Measurements from ENCODE around the gene LCN6.
"Not testable (repeated sequence)": the region's sequence is repeated elsewhere in the genome, so short reads cannot be mapped to it uniquely, and the experiment has no call there.

Gene LCN6, protein sequence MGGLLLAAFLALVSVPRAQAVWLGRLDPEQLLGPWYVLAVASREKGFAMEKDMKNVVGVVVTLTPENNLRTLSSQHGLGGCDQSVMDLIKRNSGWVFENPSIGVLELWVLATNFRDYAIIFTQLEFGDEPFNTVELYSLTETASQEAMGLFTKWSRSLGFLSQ

DNA sequence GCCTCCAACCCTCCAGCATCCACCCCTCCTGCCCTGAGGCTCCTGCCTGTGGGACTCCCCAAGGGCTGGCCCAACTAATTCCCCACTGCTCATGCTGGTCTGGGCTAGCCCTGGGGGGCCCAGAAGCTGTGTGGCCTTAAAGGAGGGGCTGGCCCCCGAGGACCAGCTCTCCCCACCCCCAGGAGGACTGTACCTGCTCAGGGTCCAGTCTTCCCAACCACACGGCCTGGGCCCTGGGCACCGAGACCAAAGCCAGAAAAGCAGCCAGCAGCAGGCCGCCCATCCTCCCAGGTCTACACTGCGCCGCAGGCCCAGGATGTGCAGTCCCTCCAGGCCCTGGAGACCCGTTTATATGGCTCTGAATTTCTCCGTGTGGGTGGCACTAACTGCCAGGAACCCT is at the start of gene LCN6:
TSS of gene LCN6 (minus strand) at position 325 of the 400 bp plus-strand sequence. CDS start at position 283, 42 bp downstream.
- in situ Hi-C loops (cut with HindIII; ENCODE audit: low pct_ligation_motif_present, low pct_unique_long_range_greater_than_20kb, low sequenced_read_pairs) = no loop called here
- DNase-seq = no peak

DNA sequence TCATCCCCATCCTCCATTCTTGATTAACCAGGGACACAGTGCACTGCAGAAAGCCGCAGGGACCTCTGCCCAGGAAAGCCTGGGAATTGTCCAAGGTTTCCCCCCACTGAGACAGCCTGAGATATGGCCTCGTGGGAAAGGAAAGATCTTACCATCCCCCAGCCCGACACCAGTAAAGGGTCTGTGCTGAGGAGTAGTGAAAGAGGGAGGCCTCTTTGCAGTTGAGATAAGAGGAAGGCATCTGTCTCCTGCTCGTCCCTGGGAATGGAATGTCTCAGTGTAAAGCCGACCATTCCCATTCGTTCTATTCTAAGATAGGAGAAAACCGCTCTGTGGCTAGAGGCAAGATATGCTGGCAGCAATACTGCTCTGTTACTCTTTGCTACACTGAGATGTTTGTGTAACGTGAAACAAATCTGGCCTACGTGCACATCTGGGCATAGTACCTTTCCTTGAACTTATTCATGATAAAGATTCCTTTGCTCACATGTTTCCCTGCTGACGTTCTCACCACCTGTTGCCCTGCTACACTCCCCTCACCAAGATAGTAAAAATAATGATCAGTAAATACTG is 48.5 kb upstream of the LCN6 start:
- DNase-seq; in situ Hi-C loops (cut with HindIII; ENCODE audit: low pct_ligation_motif_present, low pct_unique_long_range_greater_than_20kb, low sequenced_read_pairs): not testable (repeated sequence)

DNA sequence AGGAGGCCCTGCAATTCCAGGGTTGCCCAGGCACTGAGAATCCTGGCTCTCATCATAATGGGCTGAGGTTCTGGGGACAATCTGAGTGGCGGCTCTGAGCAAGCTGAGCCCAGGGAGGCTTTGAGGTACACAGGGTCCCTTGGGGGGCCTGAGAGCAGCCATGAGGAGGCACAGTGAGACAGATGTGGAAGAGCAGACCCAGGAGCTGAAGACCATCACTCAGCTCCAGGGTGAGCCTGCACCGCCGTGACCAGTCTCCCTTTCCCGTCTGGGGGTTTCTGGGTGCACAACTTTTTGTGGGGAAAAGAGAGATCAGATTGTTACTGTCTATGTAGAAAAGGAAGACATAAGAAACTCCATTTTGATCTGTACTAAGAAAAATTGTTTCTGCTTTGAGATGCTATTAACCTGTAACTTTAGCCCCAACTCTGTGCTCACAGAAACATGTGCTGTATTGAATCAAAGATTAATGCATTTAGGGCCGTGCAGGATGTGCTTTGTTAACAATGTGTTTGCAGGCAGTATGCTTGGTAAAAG is 48.0 kb upstream of the LCN6 start, which contains the start of gene CCDC183:
TSS of gene CCDC183 (plus strand) at position 101 of the 537 bp plus-strand sequence. CDS start at position 161, 60 bp downstream.
- no peak for DNase-seq
- in situ Hi-C loops (cut with HindIII; ENCODE audit: low pct_ligation_motif_present, low pct_unique_long_range_greater_than_20kb, low sequenced_read_pairs) = no loop called here

DNA sequence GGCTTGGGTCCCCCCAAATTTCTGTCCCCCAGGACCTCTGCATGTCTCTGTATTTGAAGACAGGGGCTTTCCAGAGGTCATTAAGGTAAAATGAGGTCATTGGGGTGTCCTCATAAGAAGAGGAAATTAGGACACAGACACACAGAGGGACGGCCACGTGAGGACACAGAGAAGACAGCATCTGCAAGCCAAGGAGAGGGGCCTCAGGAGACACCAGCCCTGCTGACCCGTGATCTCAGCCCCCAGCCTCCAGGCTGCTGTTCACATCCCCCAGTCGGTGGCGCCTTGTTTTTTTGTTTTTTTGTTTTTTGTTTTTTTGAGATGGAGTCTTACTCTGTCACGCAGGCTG is 46.6 kb upstream of the LCN6 start:
- in situ Hi-C loops (cut with HindIII; ENCODE audit: low pct_ligation_motif_present, low pct_unique_long_range_greater_than_20kb, low sequenced_read_pairs) = no loop called here
- no peak for DNase-seq

DNA sequence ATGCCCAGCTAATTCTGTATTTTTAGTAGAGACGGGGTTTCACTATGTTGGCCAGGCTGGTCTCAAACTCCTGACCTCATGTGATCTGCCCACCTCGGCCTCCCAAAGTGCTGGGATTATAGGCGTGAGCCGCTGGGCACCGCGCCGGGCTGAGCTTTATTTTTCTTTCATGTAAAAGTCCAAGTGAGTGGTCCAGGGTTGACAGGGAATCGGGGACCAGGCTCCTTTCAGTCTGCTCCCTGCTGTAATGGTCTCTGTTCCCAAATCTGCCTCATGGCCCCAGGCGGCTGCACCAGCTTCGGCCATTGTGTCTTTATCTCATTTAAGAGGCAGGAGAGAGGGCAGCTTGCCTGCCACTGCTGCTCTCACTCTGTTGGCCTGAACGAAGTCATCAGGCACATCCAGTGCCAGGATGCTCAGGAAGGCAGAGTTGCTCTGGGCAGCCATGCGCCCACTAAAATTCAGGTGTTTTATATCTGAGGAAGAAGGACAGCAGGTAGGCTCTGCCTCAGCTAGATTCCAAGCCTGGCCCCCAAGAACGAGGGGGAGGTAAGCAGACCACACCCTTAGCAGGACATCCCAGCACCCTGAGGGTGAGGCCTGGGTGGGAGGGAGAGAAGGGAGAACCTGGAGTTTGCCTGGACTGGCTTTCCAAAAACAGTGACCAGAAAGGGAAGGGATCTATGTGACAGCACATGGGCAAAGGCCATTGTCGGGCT is 46.1 kb upstream of the LCN6 start:
- in situ Hi-C loops (cut with HindIII; ENCODE audit: low pct_ligation_motif_present, low pct_unique_long_range_greater_than_20kb, low sequenced_read_pairs) = no loop called here
- DNase-seq = no peak

DNA sequence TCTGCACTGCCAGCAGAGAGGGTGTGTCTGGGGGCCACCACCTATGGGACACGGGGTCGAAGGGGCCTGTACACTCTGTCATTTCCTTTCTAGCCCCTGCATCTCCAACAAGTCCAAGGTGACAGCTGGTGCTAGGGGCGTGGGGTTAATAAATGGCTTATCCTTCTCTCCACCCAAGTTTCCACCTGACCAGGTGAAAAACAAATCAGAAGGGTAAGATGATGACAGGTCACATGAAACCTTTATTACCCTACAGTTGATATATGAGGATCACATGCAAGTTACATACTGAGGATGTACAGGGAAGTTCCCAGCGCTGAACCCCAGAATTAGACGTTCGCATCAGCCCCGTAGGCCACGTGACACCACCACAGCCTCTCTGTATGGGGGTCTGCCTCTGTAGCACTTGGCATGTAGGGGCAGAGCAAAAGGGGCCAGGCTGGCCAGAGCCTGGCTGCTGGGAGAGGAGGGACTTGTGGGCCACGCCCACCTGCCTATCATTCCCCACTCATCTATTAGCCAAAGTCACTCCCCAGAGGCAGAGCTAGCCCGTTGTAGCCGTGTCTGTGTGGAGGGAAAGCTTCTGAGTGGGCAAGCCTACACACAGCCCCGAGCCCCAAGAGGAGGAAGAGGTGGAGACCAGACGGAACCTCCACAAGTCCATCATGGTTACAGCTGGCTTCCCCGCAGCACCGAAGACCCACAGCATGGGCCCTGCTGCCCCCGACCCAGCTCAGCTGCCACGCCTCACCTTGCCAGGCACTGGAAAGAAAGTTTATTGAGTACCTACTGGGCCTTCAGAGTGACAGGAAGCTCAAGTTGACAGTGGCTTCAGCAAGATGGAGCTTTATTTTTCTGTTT is 45.0 kb upstream of the LCN6 start:
- DNase-seq = no peak
- in situ Hi-C loops (cut with HindIII; ENCODE audit: low pct_ligation_motif_present, low pct_unique_long_range_greater_than_20kb, low sequenced_read_pairs) = no loop called here

DNA sequence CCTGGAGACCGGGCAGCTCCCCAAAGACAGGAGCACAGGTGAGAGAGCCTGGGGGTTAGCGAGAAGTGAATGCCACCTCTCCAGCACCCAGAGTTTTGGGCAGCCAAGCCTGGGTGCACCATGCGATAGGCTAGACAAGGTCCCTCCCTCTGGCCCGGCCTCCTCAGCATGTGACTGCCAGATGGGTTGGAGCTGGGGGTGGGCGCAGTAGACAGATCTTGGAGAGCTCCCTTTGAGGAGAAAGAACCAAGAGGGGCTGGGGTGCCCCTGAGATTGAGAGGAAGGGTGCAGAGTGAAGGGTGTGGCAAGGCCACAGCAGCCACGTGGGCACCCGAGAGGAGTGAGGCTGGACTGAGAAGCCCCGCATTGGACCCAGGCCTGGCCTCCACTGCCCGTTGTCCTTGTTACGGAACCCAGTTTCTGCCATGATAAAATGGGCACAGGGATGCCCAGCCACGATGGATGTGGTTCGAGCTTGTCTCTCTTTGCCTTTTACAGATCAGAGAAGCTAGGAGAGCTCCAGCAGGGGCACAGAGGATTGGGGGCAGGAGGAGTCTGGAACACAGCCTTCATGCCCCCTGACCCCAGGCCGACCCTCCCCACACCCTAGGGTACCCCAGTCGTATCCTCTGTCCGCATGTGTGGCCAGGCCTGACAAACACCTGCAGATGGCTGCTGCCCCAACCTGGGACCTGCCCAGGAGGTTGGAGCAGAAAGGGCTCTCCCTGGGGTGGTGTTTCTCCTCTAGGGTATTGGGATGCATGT is 44.2 kb upstream of the LCN6 start:
- DNase-seq = no peak
- in situ Hi-C loops (cut with HindIII; ENCODE audit: low pct_ligation_motif_present, low pct_unique_long_range_greater_than_20kb, low sequenced_read_pairs) = no loop called here

DNA sequence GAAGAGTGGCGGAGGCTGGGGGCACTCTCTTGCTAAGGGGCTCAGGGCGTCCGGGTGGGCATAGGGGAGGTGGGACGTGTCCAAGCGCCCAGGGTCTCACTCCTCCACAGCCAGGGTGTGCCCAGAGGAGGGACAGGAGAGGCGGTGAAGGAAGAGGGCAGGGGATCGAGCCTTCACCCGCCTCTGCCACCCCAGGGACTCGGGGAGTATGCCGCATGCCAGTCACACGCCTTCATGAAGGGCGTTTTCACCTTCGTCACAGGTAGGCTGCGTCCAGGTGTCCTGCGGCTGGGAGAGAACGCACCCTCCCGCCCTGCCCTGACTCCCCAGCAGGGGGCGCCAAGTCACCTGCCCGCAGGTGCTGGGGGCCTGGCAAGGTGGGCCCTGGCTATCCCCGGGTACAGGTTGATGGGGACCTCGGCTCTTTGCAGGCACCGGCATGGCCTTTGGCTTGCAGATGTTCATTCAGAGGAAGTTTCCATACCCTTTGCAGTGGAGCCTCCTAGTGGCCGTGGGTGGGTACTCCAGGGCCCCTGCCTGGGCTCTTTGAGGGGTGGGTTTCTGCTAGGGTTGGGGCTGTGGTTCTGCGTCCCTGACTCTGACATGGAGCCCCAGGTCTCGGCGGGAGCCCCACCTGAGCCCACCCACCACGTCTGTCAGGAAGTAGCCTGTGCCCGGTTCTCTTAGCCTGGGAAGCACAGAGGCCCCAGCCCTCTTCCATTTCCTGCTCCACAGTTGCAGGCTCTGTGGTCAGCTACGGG is 43.4 kb upstream of the LCN6 start:
- in situ Hi-C loops (cut with HindIII; ENCODE audit: low pct_ligation_motif_present, low pct_unique_long_range_greater_than_20kb, low sequenced_read_pairs) = no loop called here
- peak; percentile 36 for DNase-seq

DNA sequence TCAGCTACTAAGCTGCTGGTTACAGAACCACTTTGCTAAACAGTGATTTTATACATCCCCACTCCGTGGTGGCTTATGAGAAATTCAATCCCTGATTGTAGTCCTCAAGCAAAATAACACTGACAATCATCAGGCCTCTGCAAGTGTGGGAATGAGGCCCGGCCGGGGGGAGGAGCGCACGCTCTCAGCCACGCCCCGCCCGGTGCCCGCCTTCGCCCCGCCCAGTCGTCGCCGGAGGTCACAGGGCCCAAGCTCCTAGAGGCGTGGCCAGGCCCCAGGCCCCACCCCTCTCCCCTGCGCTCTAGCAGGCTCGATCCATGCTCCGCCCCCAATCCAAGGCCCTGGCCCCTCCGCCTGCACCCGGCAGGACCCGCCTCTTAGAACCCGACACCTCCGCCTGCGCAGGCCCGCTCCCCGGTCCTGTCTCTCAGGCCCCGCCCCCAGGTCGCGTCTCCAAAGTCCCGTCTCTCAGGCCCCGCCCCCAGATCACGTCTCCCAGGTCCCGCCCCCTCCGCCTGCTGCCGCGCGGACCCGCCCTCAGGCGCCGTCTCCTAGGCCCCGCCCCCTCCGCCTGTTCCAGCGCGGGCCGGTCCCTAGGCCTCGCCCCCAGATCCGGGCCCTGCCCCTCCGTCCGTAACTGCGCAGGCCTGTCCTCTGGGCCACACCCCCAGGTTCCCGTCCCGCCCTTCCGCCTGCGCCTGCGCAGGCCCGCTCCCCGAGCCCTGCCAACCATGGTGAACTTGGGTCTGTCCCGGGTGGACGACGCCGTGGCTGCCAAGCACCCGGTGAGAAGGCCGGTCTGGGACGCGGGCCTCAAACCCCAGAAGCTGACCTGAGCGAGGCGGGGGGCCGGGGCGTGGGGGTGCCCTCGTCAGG is 42.6 kb upstream of the LCN6 start, which contains the start of gene TMEM141:
TSS of gene TMEM141 (plus strand) at position 705 of the 876 bp plus-strand sequence. CDS start at position 732, 27 bp downstream.
- in situ Hi-C loops (cut with HindIII; ENCODE audit: low pct_ligation_motif_present, low pct_unique_long_range_greater_than_20kb, low sequenced_read_pairs) = no loop called here
- DNase-seq = peak; percentile 97

DNA sequence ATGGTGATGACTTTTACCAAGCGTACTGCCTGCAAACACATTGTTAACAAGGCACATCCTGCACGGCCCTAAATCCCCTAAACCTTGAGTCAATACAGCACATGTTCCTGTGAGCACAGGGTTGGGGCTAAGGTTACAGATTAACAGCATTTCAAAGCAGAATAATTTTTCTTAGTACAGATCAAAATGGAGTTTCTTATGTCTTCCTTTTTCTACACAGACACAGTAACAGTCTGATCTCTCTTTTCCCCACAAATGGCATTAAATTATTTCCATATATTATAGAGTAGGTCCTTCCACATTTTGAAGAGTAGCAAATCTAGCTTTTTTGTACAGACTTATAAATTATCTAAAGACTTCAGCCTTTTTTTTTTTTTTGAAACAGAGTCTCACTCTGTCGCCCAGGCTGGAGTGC is 41.2 kb upstream of the LCN6 start:
- in situ Hi-C loops (cut with HindIII; ENCODE audit: low pct_ligation_motif_present, low pct_unique_long_range_greater_than_20kb, low sequenced_read_pairs) = no loop called here

DNA sequence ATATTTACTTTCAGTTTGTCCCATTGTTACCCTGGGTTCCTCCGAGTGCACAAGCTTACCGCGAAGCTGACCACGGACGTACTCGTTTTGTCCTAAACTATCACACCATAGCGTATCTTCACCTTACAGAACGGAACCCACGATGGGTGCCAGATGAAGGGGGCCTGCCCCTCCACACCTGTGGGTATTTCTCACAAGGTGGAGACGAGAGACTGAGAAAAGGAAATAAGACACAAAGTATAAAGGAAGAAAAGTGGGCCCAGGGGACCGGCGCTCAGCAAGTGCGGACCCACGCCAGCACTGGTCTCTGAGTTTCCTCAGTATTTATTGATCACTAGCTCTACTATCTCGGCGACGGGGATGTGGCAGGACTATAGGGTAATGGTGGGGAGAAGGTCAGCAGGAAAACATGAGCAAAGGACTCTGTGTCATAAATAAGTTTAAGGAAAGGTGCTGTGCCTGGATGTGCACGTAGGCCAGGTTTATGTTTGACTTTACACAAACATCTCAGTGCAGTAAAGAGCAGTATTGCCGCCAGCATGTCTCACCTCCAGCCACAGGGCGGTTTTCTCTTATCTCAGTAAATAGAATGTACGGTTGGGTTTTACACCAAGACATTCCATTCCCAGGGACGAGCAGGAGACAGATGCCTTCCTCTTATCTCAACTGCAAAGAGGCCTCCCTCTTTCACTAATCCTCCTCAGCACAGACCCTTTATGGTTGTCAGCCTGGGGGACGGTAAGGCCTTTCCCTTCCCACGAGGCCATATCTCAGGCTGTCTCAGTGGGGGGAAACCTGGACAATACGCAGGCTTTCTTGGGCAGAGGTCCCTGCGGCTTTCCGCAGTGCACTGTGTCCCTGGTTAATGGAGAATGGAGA is 40.6 kb upstream of the LCN6 start:
- DNase-seq; in situ Hi-C loops (cut with HindIII; ENCODE audit: low pct_ligation_motif_present, low pct_unique_long_range_greater_than_20kb, low sequenced_read_pairs): not testable (repeated sequence)

More for the DNA sequence above, 41.2 kb upstream of the LCN6 start:
- DNase-seq = no peak

DNA sequence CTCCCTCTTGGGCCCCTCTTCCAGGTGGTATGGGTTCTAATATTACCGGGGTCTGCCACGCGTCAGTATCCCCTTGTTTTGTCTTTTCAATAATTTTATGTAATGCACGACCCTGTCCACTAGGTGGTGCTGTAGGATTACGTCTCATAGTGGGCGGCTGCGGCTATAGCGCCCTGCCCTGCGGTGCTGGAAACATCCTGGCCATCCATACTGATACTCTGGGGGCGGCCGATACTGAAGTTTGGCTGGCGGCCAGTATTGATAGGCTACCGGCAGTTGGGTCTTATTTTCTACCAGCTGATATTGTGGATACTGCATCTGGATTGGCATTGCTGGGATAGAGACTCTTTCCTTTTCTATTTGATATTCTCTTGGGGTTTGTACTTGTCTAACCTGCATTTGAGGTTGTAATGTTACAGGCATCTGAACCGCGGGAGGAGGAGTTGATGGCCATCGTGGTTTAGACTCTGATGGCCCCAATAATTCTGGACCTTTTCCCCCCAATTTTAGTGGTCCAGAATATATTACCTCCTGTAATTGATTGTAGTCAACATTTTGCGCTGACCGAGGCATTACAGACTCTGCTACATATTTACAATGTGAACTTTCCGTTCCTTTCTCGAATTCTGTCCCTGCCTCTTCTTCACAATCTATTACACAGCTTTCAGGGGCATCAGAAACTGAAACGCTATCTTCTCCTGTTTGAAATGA is 39.5 kb upstream of the LCN6 start:
- DNase-seq = peak; percentile 55
- in situ Hi-C loops (cut with HindIII; ENCODE audit: low pct_ligation_motif_present, low pct_unique_long_range_greater_than_20kb, low sequenced_read_pairs) = no loop called here

DNA sequence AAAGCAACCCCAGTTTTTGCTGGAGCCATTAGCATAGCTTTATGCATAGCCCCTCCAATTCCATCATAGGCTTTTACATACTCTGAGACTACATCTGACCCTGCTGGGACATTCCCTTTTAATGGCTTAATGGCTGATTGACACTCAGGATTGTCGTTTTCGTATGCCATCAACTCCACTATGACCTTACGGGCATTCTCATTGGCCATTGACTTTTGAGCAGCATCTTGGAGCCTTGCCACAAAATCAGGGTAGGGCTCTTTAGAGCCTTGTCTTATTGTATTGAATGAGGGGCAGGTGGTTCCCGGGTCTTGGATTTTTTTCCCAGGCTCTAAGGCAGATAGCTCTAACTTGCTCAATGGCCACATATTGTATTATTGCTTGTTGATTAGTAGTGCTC is 38.7 kb upstream of the LCN6 start:
- in situ Hi-C loops (cut with HindIII; ENCODE audit: low pct_ligation_motif_present, low pct_unique_long_range_greater_than_20kb, low sequenced_read_pairs); DNase-seq: not testable (repeated sequence)

DNA sequence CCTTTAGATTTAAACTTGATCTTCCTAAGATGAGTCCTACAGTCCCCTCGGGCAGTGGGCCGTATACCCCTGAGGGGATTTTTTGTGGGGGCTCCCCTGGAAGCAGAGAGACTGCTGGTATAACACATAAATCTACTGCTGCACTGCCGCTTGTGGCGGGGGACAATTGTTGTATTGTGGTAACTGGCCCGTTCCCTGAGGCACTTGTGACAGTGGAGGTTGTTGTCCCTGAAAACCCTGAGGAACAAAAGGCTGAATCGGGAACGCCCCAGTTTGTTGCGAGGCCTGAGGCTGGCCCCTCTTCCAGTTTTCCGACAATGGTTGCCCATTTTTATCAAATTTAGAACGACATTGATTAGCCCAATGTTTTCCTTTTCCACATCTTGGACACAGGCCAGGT is 38.1 kb upstream of the LCN6 start:
- in situ Hi-C loops (cut with HindIII; ENCODE audit: low pct_ligation_motif_present, low pct_unique_long_range_greater_than_20kb, low sequenced_read_pairs) = no loop called here
- no peak for DNase-seq

Data from ACHN (cell line).